NCI-H526 treated with DMSO at 0.1 percent for 48 hours (cell line): ENCODE results near the gene CDC45.

ENCODE experiments used
- DNase-seq: peaks from one replicate; lab custom pipeline; 2025; lab: John Stamatoyannopoulos, UW

CDC45 gene

GRCh38 chr22:19516378-19517170 lies 36.9 kb downstream of the CDC45 start:
- DNase-seq: no peak

DNA sequence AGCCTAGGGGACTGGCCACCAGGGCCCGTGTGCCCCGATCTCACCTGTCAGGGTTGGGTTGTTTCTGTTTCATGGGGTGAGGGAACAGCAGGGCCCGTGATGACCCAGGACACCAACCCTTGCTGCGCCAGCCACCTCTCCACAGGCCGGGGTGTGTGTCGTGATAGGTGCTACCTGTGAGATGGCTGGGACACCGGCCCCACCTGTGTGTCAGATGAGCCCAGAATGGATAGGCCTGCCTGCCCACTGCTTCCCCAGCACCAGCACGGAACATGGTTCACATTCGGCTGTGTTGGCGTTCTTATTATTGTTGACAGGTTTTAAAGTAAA lies 37.4 kb downstream of the CDC45 start:
- no peak for DNase-seq

- no peak for DNase-seq
These were observed 38.3 kb downstream of the CDC45 start for GRCh38 chr22:19517919-19518611.

DNA sequence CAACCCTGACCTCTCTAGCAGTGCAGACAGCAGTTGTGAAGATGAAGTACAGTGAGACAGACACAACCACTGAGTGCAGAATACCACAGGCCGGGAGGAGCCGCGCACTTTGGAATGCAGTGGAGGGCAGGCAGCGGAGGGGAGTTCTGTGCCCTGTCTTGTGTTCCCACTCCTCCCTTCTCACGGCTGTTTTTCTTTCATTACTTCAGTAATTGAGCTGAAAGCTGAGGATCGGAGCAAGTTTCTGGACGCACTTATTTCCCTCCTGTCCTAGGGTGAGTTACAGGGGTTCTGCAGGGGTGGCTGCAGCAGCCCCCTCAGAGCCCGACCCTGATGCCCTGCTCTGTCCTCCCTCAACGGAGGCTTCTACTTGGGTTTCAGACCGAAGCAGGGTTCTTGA lies 38.9 kb downstream of the CDC45 start:
- no peak for DNase-seq

DNA sequence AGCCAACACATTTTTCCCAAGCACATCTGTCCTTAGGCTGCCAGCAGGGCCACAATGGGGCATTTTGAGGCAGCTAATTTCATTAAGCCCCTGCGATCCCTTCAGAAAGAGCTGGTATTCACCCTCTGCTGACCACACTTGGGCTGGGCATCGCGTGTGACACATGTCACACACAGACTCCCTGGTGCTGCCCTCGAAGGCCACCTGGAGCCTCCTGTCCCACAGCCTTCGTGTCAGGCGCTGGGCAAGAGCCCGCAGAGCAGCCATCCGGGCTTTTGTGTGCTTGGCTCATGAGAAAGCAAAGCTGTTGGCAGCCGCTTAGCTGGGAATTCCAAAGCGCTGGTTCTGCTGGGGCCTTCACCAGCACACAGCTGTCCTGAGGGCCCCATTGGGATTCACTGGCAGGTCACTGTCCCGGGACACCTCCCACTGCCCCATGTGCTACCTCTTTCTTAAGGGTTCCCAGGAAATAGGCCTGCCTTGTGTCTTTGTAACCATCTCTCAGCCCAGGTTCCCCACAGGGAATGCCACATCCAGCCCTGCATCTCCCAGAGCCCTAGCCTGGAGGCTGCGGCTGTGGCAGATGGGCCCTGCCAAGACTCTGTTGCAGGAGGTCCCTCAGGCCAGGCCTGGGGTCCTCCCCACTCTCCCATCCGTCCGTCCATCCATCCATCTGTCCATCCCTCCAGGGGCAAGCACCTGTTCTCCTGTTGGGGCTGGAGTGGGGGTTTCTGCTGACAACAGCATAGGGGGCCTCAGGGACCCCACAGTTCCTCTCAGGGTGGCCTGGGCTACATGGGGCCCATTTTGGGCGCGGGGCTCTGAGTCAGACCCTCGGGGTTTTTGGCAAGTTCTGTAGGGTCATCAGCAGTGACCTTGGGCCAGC lies 39.6 kb downstream of the CDC45 start:
- no peak for DNase-seq

DNA sequence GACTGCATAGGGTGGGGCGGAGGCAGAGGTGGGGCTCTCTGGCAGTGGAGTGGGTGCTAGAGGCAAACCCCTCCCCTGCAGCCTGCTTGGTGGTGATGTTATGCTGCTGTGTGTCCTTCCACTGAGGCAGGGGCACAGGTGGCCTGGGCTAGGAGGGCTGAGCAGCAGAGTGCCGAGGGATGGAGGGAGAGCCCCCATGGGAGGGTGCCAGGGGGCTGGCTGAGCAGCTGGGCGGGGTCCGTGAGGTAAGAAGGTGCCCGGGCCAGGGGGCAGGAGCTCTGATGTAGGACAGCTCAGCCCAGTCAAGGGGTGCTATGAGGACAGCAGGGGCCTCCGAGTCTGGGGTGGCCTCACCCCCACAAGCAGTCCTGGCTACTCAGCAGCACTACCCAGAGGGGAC lies 40.3 kb downstream of the CDC45 start:
- DNase-seq: no peak

DNA sequence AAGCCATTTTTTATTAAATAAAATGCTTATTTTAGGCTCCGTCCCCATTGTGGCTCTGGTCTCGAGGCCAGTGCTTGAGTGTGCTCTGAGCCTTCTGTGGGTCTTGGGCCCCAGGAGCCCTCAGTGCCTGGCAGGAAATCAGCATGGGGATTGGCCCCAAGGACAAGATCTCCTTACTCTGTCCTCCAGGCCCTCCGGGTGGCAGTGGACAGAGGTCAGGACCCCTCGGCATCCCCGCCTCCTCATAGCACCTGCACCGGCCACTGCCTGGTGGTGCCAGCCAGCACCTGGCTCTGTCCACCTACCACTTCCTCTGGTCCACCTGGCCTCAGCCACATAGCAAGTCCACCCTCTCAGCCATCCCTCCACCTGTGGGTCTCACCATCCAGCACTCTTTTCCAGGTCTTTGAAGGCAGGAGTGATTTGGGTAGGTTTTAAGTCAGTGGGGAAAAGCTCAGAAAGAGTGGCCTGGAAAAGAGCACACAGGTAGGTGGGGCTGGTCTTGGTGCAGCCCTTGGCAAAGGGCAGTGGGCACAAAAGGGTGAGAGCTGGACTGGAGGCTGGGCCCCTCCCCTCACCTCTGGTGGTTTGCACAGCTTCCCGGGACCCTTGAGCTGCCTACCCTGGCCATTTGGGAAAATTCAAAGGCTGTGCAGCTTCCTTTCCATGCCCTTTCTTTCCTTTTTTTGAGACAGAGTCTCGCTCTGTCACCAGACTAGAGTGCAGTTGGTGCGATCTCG lies 41.0 kb downstream of the CDC45 start:
- no peak for DNase-seq

- no peak for DNase-seq
These were observed 42.6 kb downstream of the CDC45 start for GRCh38 chr22:19522190-19522880.

DNA sequence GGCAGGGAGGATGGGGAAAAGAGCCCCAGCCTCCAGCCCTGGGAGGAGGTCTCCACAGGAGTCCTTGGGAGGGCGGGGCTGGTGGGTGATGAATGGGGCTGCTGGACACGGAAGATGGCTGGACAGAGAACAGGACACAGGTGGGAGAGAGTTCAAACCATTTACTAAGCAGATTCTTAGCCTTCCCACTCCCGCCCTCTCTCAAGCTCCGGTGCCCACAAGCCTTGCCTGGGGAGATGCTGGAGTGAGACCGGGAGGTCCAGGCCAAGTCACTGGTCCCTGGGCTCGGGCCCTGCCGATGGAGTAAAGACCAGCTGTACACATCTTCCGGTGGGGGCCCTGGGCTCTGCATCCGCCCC lies 43.1 kb downstream of the CDC45 start:
- no peak for DNase-seq

GRCh38 chr22:19523240-19524169 lies 43.8 kb downstream of the CDC45 start:
- DNase-seq: no peak

DNA sequence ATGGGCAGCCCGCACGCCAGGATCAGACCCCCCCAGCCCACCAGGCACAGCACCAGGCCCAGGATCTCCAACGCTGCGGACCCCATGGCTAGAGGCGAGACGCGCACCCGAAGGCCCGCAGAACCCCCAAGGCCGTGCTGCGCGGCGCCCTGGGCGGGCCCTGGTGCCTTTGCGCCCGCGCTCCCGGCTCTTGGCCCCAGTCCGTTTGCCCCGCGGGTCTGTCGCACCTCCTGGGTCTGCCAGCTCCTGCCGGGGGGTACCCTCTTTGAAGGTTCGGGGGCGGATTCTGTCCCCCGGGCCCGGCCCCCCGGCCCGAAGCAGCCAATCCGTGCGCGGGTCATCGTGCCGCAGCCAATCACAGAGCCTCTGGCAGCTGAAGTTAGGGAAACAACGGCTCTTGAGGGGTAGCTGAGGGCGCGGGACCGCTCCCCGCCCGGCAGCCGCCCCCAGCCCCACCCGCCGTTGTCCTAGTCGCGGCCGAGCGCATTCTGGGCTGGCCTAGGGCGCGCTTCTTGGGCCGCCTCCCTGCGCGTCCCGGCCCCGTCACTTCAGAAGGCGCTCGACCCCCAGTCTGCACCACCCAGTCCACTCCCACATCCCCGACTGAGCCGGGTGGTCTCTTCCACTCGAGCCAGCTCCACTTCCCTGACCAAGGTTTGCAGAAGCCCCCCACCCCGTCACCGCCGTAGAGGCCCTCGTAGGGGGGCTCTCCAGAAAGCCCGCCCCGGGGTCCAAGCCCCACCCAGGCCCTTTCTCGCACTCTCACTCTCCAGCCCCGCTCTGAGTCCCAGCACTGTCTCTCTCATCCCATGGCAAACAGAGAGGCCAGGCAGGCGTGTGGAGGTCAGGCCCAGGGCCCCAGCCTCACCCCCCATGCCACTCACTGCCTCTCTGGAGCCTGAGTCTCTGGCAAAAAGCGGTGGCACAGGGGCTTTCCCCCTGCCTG lies 44.7 kb downstream of the CDC45 start, which contains the start of gene CLDN5:
Gene CLDN5 (minus strand): TSS at position 241 of the 946 bp plus-strand sequence. CDS start 155 bp downstream, at position 86.
- DNase-seq: no peak

DNA sequence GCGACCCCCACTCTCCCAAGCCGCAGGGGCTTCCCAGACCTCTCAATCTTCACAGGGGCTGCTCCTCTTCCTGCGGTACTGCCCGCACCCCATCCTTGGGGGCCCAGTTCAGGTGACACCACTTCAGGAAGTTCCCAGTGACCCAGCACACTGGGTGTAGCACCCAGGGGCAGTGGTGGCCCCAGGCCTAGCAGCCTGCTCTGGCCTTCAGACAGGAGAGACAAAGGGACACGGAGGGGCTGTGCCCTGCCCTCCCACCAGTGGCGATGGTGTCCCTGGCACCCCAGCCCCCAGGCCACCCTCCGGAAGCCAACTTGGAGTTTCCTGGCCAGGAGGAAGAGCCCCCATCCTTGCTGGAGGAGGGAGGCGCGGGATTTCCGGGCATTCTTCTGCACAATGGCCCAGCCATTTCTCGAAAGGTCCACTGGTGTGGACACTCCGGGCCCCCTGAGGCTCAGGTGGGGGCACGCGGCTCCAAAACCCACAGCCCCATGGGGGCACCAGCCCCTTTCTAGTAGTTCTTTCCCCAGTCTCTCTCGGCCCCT lies 45.5 kb downstream of the CDC45 start:
- no peak for DNase-seq

- no peak for DNase-seq
These were observed 45.9 kb downstream of the CDC45 start for GRCh38 chr22:19525666-19526065.

GRCh38 chr22:19526076-19526701 lies 46.5 kb downstream of the CDC45 start:
- no peak for DNase-seq

DNA sequence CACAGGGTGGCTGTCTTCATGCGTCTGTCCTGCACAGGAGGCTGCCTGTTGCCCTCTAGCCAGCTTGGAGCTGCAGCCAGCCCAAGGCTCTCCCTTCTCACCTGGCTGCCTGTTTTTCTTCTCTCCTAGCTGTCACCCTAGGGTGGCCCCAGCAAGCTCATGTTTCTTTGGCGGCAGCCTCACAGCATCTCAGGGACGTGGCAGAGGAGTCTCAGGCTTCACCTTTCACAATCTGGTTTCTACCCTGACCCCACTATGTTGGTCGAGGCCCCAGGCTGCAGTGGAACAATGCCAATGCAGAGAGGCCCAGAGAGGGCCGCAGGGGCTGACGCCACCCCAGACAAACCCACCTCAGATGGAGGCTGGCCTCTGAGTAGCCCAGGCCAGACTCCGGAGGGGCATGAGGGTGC lies 47.0 kb downstream of the CDC45 start:
- DNase-seq: no peak

- no peak for DNase-seq
These were observed 47.6 kb downstream of the CDC45 start for GRCh38 chr22:19527321-19527721.

GRCh38 chr22:19527861-19528417 lies 48.2 kb downstream of the CDC45 start:
- no peak for DNase-seq

DNA sequence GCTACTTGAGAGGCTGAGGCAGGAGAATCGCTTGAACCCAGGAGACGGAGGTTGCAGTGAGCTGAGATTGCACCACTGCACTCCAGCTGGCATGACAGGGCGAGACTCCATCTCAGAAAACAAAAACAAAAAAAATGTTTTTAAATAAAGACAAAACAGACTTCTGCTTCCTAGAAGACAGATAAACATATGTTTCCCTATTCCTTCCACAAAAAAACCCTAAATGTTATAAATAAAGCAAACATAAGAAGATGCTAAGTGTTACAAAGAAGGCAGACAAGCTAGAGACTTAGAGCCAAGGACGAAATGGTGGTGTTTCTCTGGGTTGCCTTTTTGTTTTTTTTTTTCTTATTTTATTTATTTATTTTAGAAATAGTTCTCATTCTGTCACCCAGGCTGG lies 50.1 kb downstream of the CDC45 start:
- DNase-seq: no peak
